ENCODE data around the gene NELL2. TPM values are rescaled to one million over a fixed set of nuclear protein-coding genes. Genes with fewer than 3 reads are reported as not detected.
"Not testable (repeated sequence)": the region's sequence is repeated elsewhere in the genome, so short reads cannot be mapped to it uniquely, and the experiment has no call there.

Gene NELL2
- 24.0 TPM for total RNA-seq

DNA sequence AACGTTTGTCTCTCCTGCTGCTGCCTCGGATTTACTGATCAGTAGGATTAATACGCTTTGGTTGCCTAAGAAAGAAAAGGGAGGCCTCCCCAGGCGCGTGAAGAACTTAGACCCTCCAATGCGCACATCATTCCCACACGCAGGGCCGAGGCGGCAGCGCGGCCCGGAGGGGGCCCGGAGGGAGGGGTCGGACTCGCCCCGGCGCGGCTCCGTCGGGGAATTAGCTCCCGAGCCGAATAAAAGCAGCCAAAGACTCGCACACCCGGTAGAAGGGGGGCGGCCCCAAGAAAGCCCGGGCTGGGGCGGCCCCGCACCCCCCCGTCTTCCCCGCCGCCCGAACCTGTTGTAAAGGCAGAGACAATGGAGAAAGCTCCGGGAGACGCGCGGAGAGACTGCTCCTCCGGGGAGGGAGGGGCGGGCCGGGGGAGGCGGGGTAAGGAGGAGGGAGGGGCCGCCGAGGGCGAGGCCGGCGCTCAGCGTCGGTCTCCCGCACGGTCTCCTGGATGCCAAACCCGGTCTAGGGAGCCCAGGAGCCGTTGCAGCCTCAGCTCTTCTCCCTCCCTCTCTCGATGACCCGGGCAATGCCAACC lies at the start of gene NELL2:
Gene NELL2, minus strand, starts transcription at position 362 of the 590 bp plus-strand sequence. CDS start 446 bp downstream, outside the sequence.
- peak; percentile 71 for DNase-seq

DNA sequence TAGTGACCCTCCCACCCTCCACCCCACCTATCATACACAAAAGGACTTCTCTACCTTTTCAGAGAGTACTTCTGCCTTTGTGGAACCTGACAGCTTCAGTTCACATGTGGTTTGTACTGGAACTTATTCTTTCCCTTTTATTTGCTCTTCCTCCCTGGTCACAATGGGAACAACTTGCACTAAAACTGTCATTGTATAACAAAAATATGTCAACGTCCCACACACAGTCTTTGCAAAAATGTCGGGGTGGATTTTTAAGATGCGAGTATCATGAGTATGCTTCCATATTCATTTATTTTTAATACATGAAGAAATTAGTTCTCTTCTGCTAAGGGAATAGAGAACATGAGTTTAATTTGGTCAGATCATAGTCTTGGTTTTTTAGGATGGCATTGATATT lies 45.6 kb upstream of the NELL2 start:
- no peak for DNase-seq

DNA sequence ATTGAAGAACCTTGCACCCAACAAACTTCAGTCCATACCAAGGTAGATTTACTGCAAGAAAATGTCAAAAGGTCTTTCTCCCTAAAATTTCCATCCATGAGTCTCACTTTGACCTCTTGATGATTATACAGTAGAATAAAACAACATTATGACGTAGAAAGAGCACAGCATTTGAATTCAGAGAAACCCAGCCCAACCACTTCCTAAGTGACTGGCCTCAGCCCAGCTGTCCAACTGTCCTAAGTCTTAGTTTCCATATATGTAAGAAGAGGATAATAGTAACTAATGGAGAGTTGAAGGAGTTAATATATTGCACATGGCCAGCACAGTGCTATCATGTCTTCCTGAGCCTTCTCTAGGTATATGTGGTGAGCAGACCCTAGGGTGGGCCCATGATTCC lies 41.0 kb upstream of the NELL2 start:
- no peak for DNase-seq

DNA sequence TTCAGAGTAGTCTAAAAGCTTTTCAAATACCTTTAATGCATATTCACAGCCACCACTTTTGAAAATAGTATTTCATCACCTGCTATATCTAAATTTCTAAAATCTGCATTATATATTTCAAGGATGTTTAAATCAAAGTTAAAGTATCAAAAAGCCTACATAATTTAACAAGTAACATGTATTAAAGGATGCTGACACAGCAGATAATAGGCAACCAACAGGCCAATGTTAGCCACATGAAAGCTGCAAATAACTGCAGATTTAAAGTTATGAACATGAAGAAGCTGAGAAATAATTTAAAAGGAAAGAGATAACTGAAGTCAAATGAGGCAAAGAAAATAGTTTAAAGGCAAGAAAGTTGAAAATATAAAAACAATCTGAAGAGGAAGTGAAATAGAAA lies 39.8 kb upstream of the NELL2 start:
- DNase-seq: no peak

DNA sequence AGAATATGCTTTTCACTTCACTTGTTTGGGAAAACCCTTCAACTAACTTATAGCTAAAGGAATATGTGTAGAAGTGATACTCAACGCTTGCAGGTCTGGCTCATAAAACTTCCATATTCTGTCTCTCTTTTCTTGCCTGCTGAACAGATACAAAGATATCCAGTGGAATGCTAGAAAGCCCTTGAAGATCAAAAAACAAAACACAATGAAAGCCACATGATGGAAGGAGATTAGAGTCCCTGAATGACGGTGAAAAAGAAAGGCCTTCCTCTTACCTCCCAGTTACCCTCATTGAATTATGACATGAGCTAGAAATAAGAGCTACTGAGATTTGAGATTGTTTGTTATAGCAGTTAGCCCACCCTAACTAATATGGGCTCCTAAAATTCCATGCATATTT lies 28.2 kb upstream of the NELL2 start:
- DNase-seq: no peak

DNA sequence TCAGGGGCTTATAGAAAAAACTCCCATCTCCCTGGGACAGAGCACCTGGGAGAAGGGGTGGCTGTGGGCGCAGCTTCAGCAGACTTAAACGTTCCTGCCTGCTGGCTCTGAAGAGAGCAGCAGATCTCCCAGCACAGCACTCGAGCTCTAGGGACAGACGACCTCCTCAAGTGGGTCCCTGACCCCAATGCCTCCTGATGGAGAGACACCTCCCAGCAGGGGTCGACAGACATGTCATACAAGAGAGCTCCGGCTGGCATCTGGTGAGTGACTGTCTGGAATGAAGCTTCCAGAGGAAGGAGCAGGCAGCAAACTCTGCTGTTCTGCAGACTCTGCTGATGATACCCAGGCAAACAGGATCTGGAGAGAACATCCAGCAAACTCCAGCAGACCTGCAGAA lies 22.0 kb upstream of the NELL2 start:
- DNase-seq: not testable (repeated sequence)

DNA sequence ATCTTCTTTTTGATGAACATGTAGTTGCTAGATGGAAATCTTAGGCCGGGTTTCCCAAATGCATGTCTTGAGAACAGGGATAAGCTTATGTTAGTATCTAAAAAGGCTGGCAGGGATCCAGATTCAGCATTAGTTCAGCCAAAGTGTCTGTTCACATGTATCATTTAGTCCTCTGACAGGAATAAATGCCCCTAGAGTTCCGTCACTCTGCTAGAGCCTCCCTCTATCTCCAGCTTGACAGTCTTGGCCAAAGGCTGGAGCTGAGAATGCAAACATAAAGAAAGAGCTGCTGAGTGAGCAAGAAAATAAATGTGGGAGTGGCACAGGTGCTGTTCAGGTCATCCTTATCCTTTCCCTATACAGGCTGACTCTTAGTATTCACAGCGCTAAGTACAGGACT lies 13.8 kb upstream of the NELL2 start:
- DNase-seq: no peak

DNA sequence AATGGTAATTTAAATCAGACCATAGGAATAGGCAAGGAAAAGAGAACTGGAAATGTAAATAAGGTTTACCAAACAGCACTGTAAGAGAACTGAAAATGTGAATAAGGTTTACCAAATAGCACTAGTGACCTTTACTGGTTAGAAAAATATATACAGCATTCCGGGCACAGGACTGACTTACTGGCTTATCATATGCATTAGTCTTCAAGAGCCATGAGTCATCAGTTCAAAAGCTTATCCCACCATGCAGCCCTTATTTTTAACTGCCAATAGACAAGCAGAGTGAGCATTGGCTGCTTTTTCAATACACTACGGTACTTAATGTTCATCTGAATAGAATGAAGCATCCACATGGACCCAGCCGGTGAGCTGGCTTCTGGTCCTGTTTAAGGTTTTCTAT lies 13.0 kb upstream of the NELL2 start:
- DNase-seq: peak; percentile 1

DNA sequence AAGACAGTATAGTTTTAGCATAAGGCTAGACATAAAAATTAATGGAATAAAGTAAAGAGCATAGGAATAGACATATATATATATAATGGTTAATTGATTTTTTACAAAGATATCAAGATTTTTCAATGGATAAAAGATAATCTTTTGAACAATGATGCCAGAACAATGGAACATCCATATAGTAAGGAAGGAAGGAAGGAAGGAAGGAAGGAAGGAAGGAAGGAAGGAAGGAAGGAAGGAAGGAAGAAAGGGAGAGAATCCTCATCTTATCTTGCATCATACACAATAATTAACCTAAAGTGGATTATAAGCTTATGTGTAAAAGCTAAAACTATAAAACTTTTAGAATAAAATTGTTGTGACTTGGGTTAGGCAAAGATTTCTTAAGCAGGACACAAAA lies 9.8 kb upstream of the NELL2 start:
- DNase-seq: no peak

DNA sequence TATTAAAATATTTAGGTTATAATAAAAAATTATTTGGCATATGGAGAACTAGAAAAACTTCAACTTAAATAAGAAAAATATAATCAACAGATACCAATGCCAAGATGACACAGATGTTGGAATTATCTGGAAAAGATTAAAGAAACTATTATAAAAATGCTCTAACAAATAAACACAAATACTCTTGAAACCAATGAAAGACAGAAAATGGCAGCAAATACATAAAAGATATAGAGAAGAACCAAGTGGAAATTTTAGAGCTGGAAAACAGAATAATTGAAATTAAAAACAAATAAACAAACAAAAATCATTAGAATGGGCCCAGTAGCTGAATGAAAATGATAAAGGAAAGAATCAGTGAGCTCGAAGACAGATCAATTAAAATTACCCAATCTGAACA lies 5.1 kb upstream of the NELL2 start:
- DNase-seq: no peak

DNA sequence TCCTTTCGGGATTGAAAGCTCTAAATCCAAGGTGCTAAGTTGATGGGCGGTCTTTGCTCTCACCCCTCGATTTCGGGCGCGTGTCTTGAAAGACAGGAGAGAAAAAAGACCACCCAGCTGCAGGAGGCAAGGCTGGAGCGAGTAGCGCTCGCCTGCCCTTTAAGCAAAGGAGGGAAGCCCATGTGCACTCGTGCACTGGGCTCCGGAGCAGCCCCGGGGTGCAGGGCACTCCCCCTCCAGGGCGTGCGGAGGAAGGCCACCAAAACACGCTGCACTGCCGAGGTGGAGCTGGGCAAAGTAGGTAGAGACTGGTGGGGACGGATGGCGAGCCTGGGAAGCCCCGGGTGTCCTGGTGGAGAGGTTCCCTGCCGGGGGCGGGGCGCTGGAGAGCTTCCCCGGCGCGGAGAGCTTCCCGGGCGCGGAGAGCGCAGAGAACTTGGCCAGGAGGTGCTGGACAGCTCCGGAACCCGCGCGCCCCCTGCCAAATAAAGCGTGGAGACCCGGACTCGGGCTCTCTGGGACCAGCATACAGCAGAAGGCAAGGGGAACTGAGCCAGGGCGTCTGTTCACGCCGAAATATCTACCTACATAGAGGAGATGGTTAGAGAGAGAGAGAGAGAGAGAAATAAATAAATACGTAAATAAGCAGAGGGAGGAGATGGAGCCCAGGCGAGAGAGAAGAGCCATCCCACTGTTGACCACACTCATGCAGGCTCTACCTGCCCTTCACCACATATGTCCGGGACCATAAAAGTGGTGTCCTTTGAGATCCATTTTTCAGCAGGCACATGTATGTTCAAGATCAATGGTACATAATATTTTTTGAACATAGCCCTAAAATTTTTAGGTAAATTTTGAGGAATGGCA lies 662 bp upstream of the NELL2 start:
- peak; percentile 77 for DNase-seq

DNA sequence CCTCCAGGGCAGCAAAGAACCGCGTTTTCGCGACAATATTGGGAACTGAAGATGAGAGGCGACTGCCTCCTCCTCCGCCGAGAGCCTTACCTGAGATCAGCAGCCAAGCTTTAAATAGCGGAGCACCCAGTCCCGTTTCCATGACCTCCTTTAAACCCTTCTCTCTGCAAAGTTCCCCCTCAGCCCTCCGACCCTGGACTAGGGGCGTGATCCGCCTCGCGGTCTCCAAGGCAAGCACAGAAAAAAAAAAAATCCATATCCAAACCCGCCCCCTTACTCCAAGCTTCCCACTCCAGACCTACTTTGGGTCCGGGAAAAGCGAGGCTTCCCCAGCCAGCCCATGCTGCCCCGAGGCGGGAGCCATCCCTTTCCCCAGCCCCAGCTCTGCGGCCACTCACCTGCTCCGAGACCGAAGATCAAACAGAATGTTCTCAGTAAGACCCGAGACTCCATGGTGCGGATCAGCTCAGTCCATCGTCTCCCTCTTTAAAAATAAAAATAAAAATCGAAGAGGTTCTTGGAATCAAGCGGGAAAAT lies 630 bp downstream of the NELL2 start:
- peak; percentile 19 for DNase-seq

DNA sequence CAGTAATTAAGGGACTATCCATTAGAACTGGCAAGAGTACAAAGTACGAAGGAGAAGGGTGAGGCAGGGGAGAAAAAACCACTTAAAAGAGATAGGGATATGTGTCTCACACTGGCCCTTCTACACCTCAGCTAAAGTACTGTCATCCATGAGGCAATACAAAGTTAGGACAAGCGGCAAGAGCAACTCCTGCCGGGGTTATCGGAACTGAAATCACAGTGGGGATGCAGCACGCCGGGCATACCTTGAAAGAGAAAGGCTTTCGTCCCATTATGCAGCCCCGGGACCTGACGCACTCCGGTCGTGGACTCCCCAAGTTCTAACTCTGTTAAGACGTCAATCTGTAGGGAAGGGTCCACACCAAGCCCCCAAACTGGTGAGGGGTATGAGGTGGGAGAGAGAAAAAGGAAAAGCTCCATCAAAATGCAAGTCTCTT lies 1.1 kb downstream of the NELL2 start:
- peak; percentile 11 for DNase-seq

DNA sequence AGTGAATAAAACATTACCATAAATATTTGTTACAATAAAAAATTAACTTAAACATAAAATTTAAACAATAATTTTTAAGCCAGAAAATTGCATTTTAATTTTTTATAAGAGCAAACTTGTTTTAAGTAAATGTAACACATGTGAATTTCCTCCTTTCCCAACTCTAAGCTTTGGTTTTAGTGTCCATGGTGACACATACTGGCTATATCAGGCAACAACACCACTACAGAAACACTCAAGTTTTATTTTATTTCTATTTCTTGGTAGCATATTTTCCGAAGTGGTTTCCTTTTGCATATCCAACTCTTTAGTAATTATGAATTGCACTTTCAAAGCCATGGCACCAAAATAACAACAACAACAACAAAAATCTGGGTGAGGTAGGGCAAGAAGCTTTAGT lies 2.2 kb downstream of the NELL2 start:
- DNase-seq: peak; percentile 63

DNA sequence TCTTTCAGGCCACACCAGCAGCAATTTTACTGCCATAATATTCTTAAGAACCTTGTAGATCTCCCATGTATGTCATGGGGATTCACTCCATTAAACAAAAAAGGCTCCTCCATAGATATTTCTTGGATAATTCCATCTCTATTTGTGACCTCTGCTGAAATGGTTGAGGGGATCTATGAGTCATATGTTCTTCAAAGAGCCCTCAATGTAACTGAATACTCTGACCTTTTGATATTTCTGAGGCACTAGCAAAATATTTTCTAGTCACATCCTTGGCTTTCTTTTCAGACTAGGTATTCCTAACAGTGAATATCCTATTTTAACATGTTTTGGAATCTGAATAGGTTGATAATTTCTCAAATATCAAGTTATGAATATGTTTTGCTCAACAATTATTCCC lies 6.6 kb downstream of the NELL2 start:
- DNase-seq: no peak

DNA sequence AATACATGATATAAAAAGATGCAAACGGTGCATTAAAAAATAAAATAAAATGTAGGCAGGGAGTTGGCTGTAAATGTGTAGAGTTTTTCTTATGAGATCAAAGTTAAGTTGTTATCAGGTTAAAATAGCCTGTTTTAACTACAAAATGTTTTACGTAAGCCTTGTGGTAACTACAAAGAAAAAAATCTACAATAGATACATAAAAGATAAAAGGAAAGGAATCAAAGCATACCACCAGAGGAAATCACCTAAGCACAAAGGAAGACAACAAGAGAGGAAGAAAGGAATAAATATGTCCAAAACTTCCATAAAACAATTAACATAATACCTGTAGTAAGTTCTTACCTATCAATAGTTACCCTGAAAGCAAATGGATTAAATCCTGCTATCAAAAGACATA lies 12.2 kb downstream of the NELL2 start:
- no peak for DNase-seq

DNA sequence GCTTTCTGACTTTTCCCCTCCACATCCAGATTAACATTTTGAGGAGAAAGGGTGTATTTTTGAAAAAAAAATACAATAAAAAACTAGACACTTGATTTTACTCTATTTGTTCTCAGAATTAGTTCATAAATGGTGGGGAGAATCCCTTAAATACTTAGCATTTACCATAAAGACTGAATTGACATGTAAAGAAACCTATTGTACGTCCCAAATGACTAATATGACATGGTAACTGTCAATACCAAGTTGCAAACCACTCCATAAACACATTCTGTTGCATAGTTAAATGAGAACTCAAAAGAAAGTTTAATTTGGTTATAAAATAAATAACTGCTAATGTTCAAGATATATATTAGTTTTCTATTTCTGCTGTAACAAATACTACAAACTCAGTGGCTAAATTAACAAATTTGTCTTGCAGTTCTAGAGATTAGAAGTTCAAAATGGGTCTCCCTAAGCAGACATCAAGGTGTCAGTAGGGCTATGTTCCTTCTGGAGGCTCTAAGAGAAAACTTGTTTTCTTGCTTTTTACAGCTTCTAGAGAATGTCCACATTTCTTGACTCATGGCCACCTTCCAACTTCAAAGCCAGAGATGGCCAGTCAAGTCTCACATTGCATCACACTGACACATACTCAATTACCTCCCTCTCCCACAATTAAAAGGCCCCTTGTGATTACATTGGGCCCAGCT lies 16.0 kb downstream of the NELL2 start:
- DNase-seq: no peak

DNA sequence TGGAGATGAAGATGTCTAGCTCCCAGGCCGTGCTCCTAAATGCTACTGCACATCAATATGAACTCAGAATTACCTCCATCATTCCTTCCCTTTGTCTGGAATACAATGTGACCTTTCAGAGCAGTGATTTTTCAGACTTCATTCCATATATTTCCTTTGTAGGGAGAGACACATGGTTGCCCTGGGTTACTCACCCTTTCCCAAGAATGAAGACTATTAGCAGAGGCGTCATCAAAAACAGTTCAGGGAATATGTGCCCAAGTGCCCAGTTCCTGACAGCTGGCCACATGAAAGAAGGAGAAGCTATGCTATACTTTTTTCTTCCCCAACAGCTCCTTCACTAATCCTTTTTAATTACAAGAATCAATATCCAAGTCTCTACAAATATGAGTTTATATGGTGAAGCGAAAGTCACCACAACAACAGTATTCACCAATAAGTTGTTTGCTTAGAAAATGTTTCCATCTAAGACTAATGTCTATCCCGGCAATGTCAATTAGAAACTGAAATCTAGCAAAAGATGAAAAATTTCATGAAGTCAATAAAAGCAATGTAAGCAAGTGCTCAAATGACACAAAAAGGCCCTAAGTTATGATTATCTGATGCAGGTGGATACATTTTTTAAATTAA lies 17.8 kb downstream of the NELL2 start:
- no peak for DNase-seq

DNA sequence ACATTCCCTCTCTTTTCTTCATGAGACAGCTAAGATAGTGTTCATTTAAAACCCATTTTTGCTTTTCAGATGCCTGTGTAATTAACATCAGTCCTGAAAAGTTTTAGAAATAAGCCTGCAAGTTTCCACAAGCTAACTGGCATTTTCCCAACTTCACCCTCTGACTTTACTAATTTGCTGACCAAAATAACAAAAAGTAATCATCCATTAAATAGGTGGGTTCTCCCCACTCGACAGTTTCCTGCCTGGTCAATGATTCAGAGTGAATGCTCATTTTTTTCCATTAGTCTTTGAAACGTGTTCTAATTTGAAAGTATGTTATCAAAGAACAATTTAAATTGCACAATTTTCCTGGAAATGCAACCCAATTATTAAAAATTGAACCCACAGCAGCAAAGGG lies 23.6 kb downstream of the NELL2 start:
- no peak for DNase-seq

DNA sequence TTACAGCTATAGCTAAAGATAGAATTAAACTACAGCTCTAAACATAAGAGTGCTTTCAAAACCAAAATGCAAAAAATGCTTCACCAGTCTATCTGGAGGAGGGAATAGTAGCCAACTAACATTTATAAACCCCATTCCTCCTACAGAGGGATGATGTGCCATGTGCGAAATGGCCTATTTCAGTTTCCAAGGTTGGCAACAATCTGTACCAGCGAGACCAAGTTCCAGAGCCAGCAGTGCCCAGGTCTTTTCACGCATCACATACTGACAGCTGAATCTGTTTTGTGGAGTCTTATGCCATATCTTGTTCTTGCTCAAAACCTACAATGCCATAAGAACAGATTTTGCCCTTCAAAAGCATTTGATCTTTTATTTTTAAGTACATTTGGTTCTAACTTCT lies 24.5 kb downstream of the NELL2 start:
- DNase-seq: no peak

DNA sequence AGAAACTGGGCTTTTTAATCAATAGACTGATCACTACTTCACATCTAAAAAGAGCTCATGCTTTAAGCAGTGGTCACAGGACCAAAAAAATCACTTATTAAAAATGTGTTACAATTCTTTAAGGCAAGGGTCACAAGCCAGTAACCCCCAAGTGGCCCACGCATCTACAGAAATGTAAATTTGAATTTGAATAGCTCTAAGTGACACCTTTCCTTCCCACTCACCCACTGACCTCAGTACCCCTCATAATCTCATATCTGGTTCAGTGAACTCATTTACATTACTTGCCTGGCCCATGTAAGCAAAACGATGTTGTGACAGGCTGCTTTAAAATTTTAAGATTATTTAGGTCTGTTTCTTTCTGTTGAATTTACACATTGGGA lies 27.4 kb downstream of the NELL2 start:
- no peak for DNase-seq

DNA sequence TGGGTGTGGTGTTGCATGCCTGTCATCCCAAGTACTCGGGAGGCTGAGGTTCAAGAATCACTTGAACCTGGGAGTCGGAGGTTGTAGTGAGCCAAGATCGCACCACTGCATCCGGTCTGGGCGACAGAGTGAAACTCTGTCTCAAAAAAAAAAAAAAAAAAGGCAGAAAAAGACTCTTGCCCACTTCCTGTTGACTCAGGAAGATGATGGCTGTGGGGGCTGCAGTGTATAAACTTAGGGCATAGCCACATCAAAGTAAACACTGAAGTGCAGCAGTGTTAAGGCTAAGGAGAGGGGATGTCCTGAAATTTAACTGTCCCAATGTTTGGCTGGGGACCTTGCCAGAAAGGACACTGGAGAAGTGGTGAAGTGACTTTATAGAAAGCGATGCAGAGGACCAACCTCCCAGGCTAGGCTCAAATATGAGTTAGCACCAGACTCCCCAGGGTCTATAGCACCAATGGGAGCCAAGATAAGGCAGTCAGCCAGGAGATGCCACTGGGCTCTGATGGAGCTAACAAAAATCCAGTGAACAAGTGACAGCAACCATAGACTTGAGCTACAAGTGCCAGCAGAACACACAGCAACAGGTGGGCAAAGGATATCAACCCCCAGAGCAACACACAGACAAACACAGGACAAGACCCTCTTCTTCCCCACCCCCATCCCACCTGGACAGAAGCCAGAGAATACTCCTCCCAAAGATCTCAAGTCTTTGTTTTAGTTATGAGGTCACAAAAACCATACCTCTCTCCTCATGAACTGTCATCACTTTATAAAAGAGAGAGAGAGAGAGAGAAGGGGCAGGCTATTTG lies 28.0 kb downstream of the NELL2 start:
- no peak for DNase-seq

All from tongue (tissue), 2 donors.